AG08395 (cell line): ENCODE data around the gene EHMT1.

ENCODE experiments used
- DNase-seq: peaks from one replicate; pipeline ENCODE4 v3.0.0; 2012; ENCODE audit warnings: mixed read lengths, low spot score

The EHMT1 gene

GRCh38 chr9:137741330-137741729, 122.5 kb downstream of the EHMT1 start:
- DNase-seq, result no peak

GRCh38 chr9:137742698-137743097, 123.9 kb downstream of the EHMT1 start:
- DNase-seq, result no peak

- no peak for DNase-seq
Measured at GRCh38 chr9:137743695-137744094, 124.9 kb downstream of the EHMT1 start.

- no peak for DNase-seq
Measured at GRCh38 chr9:137744632-137745183, 125.9 kb downstream of the EHMT1 start.

GRCh38 chr9:137745541-137745991, 126.8 kb downstream of the EHMT1 start:
- no peak for DNase-seq

GRCh38 chr9:137748311-137748710, 129.5 kb downstream of the EHMT1 start:
- no peak for DNase-seq

- DNase-seq, result no peak
Measured at GRCh38 chr9:137748741-137749140, 129.9 kb downstream of the EHMT1 start.

GRCh38 chr9:137749511-137749910, 130.7 kb downstream of the EHMT1 start:
- no peak for DNase-seq

GRCh38 chr9:137750007-137750406, 131.2 kb downstream of the EHMT1 start:
- no peak for DNase-seq

- DNase-seq, result no peak
Measured at GRCh38 chr9:137750566-137750965, 131.8 kb downstream of the EHMT1 start.

- no peak for DNase-seq
Measured at GRCh38 chr9:137751616-137752015, 132.8 kb downstream of the EHMT1 start.

GRCh38 chr9:137752426-137752825, 133.6 kb downstream of the EHMT1 start:
- DNase-seq, result no peak

- DNase-seq, result no peak
Measured at GRCh38 chr9:137753192-137753765, 134.5 kb downstream of the EHMT1 start.

- DNase-seq, result no peak
Measured at GRCh38 chr9:137755261-137755927, 136.6 kb downstream of the EHMT1 start.

GRCh38 chr9:137756045-137756744, 137.4 kb downstream of the EHMT1 start:
- no peak for DNase-seq

GRCh38 chr9:137757139-137757538, 138.3 kb downstream of the EHMT1 start:
- no peak for DNase-seq

GRCh38 chr9:137757613-137758029, 138.8 kb downstream of the EHMT1 start:
- peak; percentile 45 for DNase-seq

- DNase-seq, result no peak
Measured at GRCh38 chr9:137758067-137758466, 139.3 kb downstream of the EHMT1 start.

GRCh38 chr9:137759117-137759516, 140.3 kb downstream of the EHMT1 start:
- no peak for DNase-seq

- no peak for DNase-seq
Measured at GRCh38 chr9:137759649-137760321, 141.0 kb downstream of the EHMT1 start.

- DNase-seq, result no peak
Measured at GRCh38 chr9:137760426-137760825, 141.6 kb downstream of the EHMT1 start.

- no peak for DNase-seq
Measured at GRCh38 chr9:137761032-137761431, 142.2 kb downstream of the EHMT1 start.
